HepG2 (cell line): ENCODE results near the gene TMEM167B. TPM values are rescaled to one million over a fixed set of nuclear protein-coding genes. Genes with fewer than 3 reads are reported as not detected.

Source experiments
- ATAC-seq: fragments of 200-7000 bp; cut with Tn5 transposase; 3 replicates; pipeline ENCODE4 v1.9.1; 2020; ENCODE audit warnings: mild to moderate bottlenecking, moderate library complexity
- BruUV-seq: library from RNA; stranded (reverse); fragments of 400-500 nt; replicated peaks from 2 replicates; lab custom pipeline; 2021; lab: Mats Ljungman, UMichigan
- CTCF ChIA-PET: fragments of 300-600 bp; formaldehyde crosslinking; extraction: SDS; loops from one replicate; lab custom pipeline; 2021; ENCODE audit warnings: low total read pairs, inconsistent platforms, low intra/inter-chr PET ratio; lab: Yijun Ruan, JAX
- POLR2A ChIA-PET: fragments of 350-600 bp; sonication (Branson Sonifier 250); formaldehyde crosslinking; loops from one replicate; lab custom pipeline; 2020; ENCODE audit warnings: antibody characterized with exemption, inconsistent platforms; lab: Yijun Ruan, JAX
- DNase-seq: peaks from one replicate; pipeline ENCODE4 v3.0.0-alpha.2; 2015; ENCODE audit warnings: low spot score
- FAIRE-seq: peaks from 3 replicates; lab custom pipeline; 2011; peaks lifted over from hg19 to GRCh38; lab: Jason Lieb, UNC
- H2AFZ ChIP-seq: one replicate; pipeline ENCODE4 v1.6.1; 2011; ENCODE audit warnings: low read length, inconsistent platforms
- H3K27ac ChIP-seq: fragments of 300-600 bp; 3 replicates; pipeline ENCODE4 v1.8.0; 2011; ENCODE audit warnings: mixed run types, mild to moderate bottlenecking, mixed read lengths, low read length, inconsistent platforms; ENCODE audit not compliant: insufficient read depth; ENCODE audit errors: extremely low read length
- H3K27me3 ChIP-seq, 2 experiments: fragments of 200-600 bp in 1 of 2; 2 replicates in 1 of 2; 3 replicates in 1 of 2; pipeline versions ENCODE4 v1.6.0 to v1.8.0; 2011; ENCODE audit warnings: low read length in 2 of 2, mild to moderate bottlenecking in 2 of 2, moderate library complexity in 2 of 2, inconsistent platforms in 1 of 2; ENCODE audit not compliant: insufficient read depth in 2 of 2, control insufficient read depth in 1 of 2
- H3K36me3 ChIP-seq, 2 experiments: fragments of 200-600 bp in 1 of 2; replicated peaks in 1 of 2; 2 replicates in 1 of 2; 3 replicates in 1 of 2; pipeline versions ENCODE4 v1.5.1 to v1.8.0; 2011; ENCODE audit warnings: low read length in 2 of 2, inconsistent platforms in 1 of 2; ENCODE audit not compliant: insufficient read depth in 2 of 2, control insufficient read depth in 1 of 2
- H3K4me1 ChIP-seq: 2 replicates; pipeline ENCODE4 v1.5.1; 2012; ENCODE audit warnings: low read length, inconsistent platforms; ENCODE audit not compliant: insufficient read depth
- H3K4me2 ChIP-seq: 2 replicates; pipeline ENCODE4 v1.6.0; 2011; ENCODE audit warnings: low read depth, low read length, inconsistent platforms
- H3K4me3 ChIP-seq, 3 experiments: fragments of 200-600 bp in 1 of 3; sonication (generic), shearing (Covaris generic) in 1 of 3; replicated peaks in 1 of 3; 2 replicates each; pipeline ENCODE4 v1.5.1; 2011 to 2016; ENCODE audit warnings: low read length in 3 of 3, inconsistent platforms in 2 of 3, low read depth in 2 of 3, mild to moderate bottlenecking in 2 of 3, control low read depth in 1 of 3, mixed read lengths in 1 of 3; ENCODE audit not compliant: insufficient read depth in 1 of 3
- H3K79me2 ChIP-seq: one replicate; pipeline ENCODE4 v1.6.1; 2011; ENCODE audit warnings: low read length, inconsistent platforms; ENCODE audit not compliant: insufficient read depth
- H3K9ac ChIP-seq: 2 replicates; pipeline ENCODE4 v1.6.0; 2011; ENCODE audit warnings: mild to moderate bottlenecking, low read depth, low read length, inconsistent platforms; ENCODE audit not compliant: insufficient read depth
- H3K9me3 ChIP-seq: 2 replicates; pipeline ENCODE4 v1.5.1; 2012; ENCODE audit warnings: mild to moderate bottlenecking, low read length
- H4K20me1 ChIP-seq: 2 replicates; pipeline ENCODE4 v1.6.0; 2011; ENCODE audit warnings: inconsistent platforms, mild to moderate bottlenecking, low read length, moderate library complexity; ENCODE audit not compliant: insufficient read depth
- AGO2 ChIP-seq: fragments of 200-400 bp; formaldehyde crosslinking; optimal IDR thresholded peaks from 2 replicates; pipeline ENCODE3; 2017; ENCODE audit warnings: mild to moderate bottlenecking, low read depth, low read length, moderate library complexity
- CEBPB ChIP-seq: IDR thresholded peaks from 2 replicates; pipeline ENCODE4 v1.6.1; 2011; ENCODE audit warnings: low read depth, low read length, improper control_type of control experiment, borderline replicate concordance
- CEBPG ChIP-seq: IDR thresholded peaks from 2 replicates; pipeline ENCODE4 v1.6.1; 2016
- CERS6 ChIP-seq: sonication (generic); formaldehyde crosslinking; IDR thresholded peaks from 2 replicates; pipeline ENCODE4 v1.5.0; 2020; ENCODE audit warnings: missing genetic modification reagents
- CHD4 ChIP-seq: fragments of 200-600 bp; sonication (generic); IDR thresholded peaks from 2 replicates; pipeline ENCODE4 v1.7.0; 2017; ENCODE audit warnings: mild to moderate bottlenecking, low read length, borderline replicate concordance
- NONO ChIP-seq, 2 experiments: fragments of 450-650 bp in 1 of 2; sonication (generic) in 1 of 2; formaldehyde crosslinking in 1 of 2; IDR thresholded peaks in 1 of 2; conservative IDR thresholded peaks in 1 of 2; 2 replicates each; pipeline versions ENCODE4 v1.6.1 to v1.8.0; 2017 to 2022; ENCODE audit warnings: mild to moderate bottlenecking in 1 of 2, missing genetic modification reagents in 1 of 2, moderate library complexity in 1 of 2
- NRL ChIP-seq: sonication (generic); formaldehyde crosslinking; IDR thresholded peaks from 2 replicates; pipeline ENCODE4 v1.5.0; 2020; ENCODE audit warnings: missing genetic modification reagents, mild to moderate bottlenecking, moderate library complexity, borderline replicate concordance
- POLR2AphosphoS5 ChIP-seq: IDR thresholded peaks from 2 replicates; pipeline ENCODE4 v1.6.1; 2012; ENCODE audit warnings: low read depth, low read length
- POLR2G ChIP-seq: fragments of 200-400 bp; formaldehyde crosslinking; IDR thresholded peaks from 2 replicates; pipeline ENCODE4 v1.6.1; 2018; ENCODE audit warnings: mild to moderate bottlenecking, low read depth, low read length, moderate library complexity
- ZBTB42 ChIP-seq: sonication (generic); formaldehyde crosslinking; IDR thresholded peaks from 2 replicates; pipeline ENCODE4 v1.5.0; 2020; ENCODE audit warnings: mild to moderate bottlenecking, missing genetic modification reagents
- ZC3H4 ChIP-seq: sonication (generic); formaldehyde crosslinking; IDR thresholded peaks from 2 replicates; pipeline ENCODE4 v1.4.0; 2020; ENCODE audit warnings: missing genetic modification reagents, borderline replicate concordance
- ZNF207 ChIP-seq: fragments of 450-650 bp; IDR thresholded peaks from 2 replicates; pipeline ENCODE4 v1.6.1; 2016; ENCODE audit warnings: antibody characterized with exemption, borderline replicate concordance
- ZNF282 ChIP-seq: fragments of 450-650 bp; IDR thresholded peaks from 2 replicates; pipeline ENCODE4 v1.6.1; 2018; ENCODE audit not compliant: partially characterized antibody
- ZNF749 ChIP-seq: sonication (generic); formaldehyde crosslinking; IDR thresholded peaks from 2 replicates; pipeline ENCODE4 v1.8.0; 2022; ENCODE audit warnings: mild to moderate bottlenecking, missing genetic modification reagents, moderate library complexity, borderline replicate concordance
- ZNF891 ChIP-seq: sonication (generic); formaldehyde crosslinking; IDR thresholded peaks from 2 replicates; pipeline ENCODE4 v1.5.0; 2020; ENCODE audit warnings: mild to moderate bottlenecking, missing genetic modification reagents
- WGBS: methylation state at CpG from one replicate; pipeline ENCODE4 v1.1.6; 2017; ENCODE audit warnings: low lambda C conversion rate; 5-methylcytosine and 5-hydroxymethylcytosine counted together
- in situ Hi-C: cut with HindIII; loops from 2 replicates; pipeline ENCODE4 v1.10.0; 2017; ENCODE audit warnings: low pct_unique_long_range_greater_than_20kb; ENCODE audit not compliant: extremely low pct_ligation_motif_present
- intact Hi-C: fragments of 100-400 bp; cut with micrococcal nuclease; formaldehyde crosslinking; loops from one replicate; pipeline ENCODE4 v1.10.0; 2022; ENCODE audit not compliant: unreplicated experiment
- polyA plus RNA-seq, 8 experiments: library from polyadenylated mRNA; depleted of rRNA in 3 of 8; stranded (reverse) in 7 of 8; unstranded in 1 of 8; fragments of >200 nt; fragmentation: Illumina TruSeq in 4 of 8; extraction: Trizol in 4 of 8; gene quantifications; 2 replicates each; pipeline versions ENCODE4 v1.2.1 to v1.2.3, GENCODE V29; 2011 to 2016; ENCODE audit warnings: low read depth in 4 of 8, missing spikeins in 1 of 8, mixed read lengths in 1 of 8; ENCODE audit not compliant: insufficient read depth in 1 of 8
- total RNA-seq, 5 experiments: library from RNA; depleted of rRNA; stranded (reverse); fragments of >200 nt; fragmentation: Illumina TruSeq; extraction: Trizol; gene quantifications; 2 replicates each; pipeline ENCODE4 v1.2.3, GENCODE V29; 2016; ENCODE audit warnings: low read depth in 1 of 5
- TF ChIP-seq, protein P1 (sequence below): sonication (generic); formaldehyde crosslinking; IDR thresholded peaks from 2 replicates; pipeline ENCODE4 v1.8.1; 2022; ENCODE audit warnings: mild to moderate bottlenecking, missing genetic modification reagents
- TF ChIP-seq, protein P2 (sequence below): conservative IDR thresholded peaks from 2 replicates; pipeline ENCODE4 v1.6.1; 2018; ENCODE audit warnings: missing genetic modification reagents

The TMEM167B gene
- total and polyA plus RNA-seq, 2 of the 13 experiments (the other 11 are each of a cell fraction or from before 2014, with no cell fraction given): 9.5 to 22.4 TPM

- TF ChIP-seq ZNF891 (CRISPR knock-in tag) (peak; percentile 98; the same call in 1 of the 2 replicates), ZNF749 (CRISPR knock-in tag) (peak; percentile 97), ZNF282 (no peak)
- TF ChIP-seq, protein P1, sequence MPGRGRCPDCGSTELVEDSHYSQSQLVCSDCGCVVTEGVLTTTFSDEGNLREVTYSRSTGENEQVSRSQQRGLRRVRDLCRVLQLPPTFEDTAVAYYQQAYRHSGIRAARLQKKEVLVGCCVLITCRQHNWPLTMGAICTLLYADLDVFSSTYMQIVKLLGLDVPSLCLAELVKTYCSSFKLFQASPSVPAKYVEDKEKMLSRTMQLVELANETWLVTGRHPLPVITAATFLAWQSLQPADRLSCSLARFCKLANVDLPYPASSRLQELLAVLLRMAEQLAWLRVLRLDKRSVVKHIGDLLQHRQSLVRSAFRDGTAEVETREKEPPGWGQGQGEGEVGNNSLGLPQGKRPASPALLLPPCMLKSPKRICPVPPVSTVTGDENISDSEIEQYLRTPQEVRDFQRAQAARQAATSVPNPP (CRISPR knock-in tag): peak; percentile 84
These were observed 9.6 kb downstream of the TMEM167B start (continued) for GRCh38 chr1:109099938-109100773.

DNA sequence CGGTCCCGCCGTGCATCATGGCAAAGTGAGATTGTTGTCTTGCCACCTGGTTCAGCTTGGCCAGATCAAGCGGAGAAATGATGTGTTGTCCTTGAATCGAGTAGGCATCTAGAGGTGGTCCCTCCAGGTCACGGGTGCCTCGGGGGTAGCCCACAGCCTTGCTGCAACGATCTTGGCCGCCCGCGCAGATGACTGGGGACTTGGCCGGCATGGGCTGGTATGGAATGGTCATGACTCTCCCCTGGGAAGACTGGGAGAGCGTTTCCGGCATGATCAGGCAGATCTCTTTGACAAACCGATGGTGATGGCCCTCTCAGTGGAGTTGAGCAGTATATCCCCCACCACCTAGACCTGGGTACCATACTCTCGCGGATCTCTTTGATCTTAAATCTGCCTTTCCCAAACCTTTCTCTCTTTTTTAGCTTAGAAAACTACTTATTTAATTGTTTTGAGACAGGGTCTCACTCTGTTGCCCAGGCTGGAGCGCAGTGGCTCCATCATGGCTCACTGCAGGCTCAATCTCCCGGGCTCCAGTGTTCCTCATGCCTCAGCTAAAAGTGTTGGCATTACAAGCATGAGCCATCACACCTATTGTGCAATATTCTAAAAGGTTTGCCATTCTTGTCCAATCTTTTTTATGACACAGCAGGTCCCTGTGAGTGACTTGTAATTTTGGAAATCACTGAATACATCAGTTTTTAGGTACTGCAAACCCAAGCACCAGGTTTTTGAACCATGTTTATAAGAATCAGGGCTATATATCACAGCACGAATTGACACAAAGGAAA lies 14.0 kb downstream of the TMEM167B start:
- Histone ChIP-seq H3K9me3 (no peaks in the 10 kb centered on the region), H3K9ac (no peak overlapping the region), H3K27ac (no peak overlapping the region), H4K20me1 (no peaks in the 10 kb centered on the region), H3K4me2 (no peak overlapping the region), H3K4me3 (no peak overlapping the region), H3K36me3 (no peaks in the 10 kb centered on the region), H3K4me1 (peaks cover 18% of the 10 kb centered on the region; the same call in 1 of the 2 replicates), H3K79me2 (peaks cover 14% of the 10 kb centered on the region), H2AFZ (no peak overlapping the region), H3K27me3 (peaks cover 0 to 5% of the 10 kb centered on the region in 2 experiments; a peak in 2 of 5 replicates)
- WGBS: 95% methylated on average over 15 of the region's 20 CpGs
- CTCF ChIA-PET: no interaction called here
- POLR2A ChIA-PET: interaction anchor here (1.0 kb wide), 1 partner anchor 14 kb away, joined by 3 read pairs; the partner anchor contains the start of gene TMEM167B
- no peak for ATAC-seq
- DNase-seq: no peak
- in situ Hi-C loops (no loop called here), intact Hi-C loops (no loop called here)
- BruUV-seq: no TSS peak
- FAIRE-seq: no peak
- peak; percentile 44; the same call in 1 of the 2 replicates for TF ChIP-seq ZC3H4 (CRISPR knock-in tag)
- no peak for TF ChIP-seq NRL (CRISPR knock-in tag)
- peak; percentile 39 for TF ChIP-seq POLR2AphosphoS5
- TF ChIP-seq CERS6: no peak
- TF ChIP-seq NONO (IDR thresholded peaks at IDR 0.05): no peak
- 0 out of 2 replicates have a peak, but pooled peaks have one; percentile 18 for TF ChIP-seq NONO (CRISPR knock-in tag; conservative IDR thresholded peaks at IDR 0.05)
- TF ChIP-seq, protein P2, sequence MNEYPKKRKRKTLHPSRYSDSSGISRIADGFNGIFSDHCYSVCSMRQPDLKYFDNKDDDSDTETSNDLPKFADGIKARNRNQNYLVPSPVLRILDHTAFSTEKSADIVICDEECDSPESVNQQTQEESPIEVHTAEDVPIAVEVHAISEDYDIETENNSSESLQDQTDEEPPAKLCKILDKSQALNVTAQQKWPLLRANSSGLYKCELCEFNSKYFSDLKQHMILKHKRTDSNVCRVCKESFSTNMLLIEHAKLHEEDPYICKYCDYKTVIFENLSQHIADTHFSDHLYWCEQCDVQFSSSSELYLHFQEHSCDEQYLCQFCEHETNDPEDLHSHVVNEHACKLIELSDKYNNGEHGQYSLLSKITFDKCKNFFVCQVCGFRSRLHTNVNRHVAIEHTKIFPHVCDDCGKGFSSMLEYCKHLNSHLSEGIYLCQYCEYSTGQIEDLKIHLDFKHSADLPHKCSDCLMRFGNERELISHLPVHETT: no peak
- TF ChIP-seq CEBPB: peak; percentile 92
- no peak for TF ChIP-seq ZNF207
- no peak for TF ChIP-seq ZBTB42 (CRISPR knock-in tag)
- TF ChIP-seq CEBPG (CRISPR knock-in tag): peak; percentile 73
- 0 out of 2 replicates have a peak, but pooled peaks have one; percentile 49 for TF ChIP-seq POLR2G
- TF ChIP-seq CHD4: no peak
- TF ChIP-seq AGO2: peak; percentile 51
